HCT116 (cell line): Measurements from ENCODE around the gene UTP15. TPM values are rescaled to one million over a fixed set of nuclear protein-coding genes. Genes with fewer than 3 reads are reported as not detected.

Experiments used
- ATAC-seq: fragments of 200-7000 bp; cut with Tn5 transposase; 2 replicates; pipeline ENCODE4 v1.9.1; 2020; ENCODE audit warnings: mild to moderate bottlenecking, moderate library complexity
- BruUV-seq: library from RNA; stranded (reverse); fragments of 400-500 nt; replicated peaks from 2 replicates; lab custom pipeline; 2021; lab: Mats Ljungman, UMichigan
- CTCF ChIA-PET: fragments of 300-600 bp; sonication (Branson Sonifier 250); formaldehyde crosslinking; loops from one replicate; lab custom pipeline; 2021; ENCODE audit warnings: antibody characterized with exemption; lab: Charles Lee
- POLR2A ChIA-PET: fragments of 300-600, 350-600 bp; sonication (Branson Sonifier 250); formaldehyde crosslinking; loops from one replicate; lab custom pipeline; 2021; ENCODE audit warnings: antibody characterized with exemption; lab: Charles Lee
- RAD21 ChIA-PET, 2 experiments: fragments of 300-600 bp; sonication (Branson Sonifier 250); formaldehyde crosslinking; loops; one replicate each; lab custom pipeline; 2023; ENCODE audit warnings: low total read pairs in 2 of 2; ENCODE audit not compliant: uncharacterized antibody in 2 of 2, unreplicated experiment in 2 of 2, low non-redundant PET in 1 of 2; lab: Charles Lee
- DNase-seq: peaks from one replicate; pipeline ENCODE4 v3.0.0-alpha.2; 2010; ENCODE audit warnings: low read depth, low spot score
- H2AFZ ChIP-seq: fragments of 200-600 bp; shearing (Covaris generic), sonication (generic); 2 replicates; pipeline ENCODE4 v1.6.1; 2017; ENCODE audit warnings: low read depth, mixed run types, mixed read lengths, antibody characterized with exemption, low read length; ENCODE audit not compliant: poor library complexity, severe bottlenecking
- H3K27ac ChIP-seq: 2 replicates; pipeline ENCODE4 v1.5.1; 2012; ENCODE audit warnings: low read depth, low read length
- H3K27me3 ChIP-seq: fragments of 200-600 bp; sonication (generic); 2 replicates; pipeline ENCODE4 v1.6.1; 2016; ENCODE audit warnings: mixed run types, low read length, mixed read lengths; ENCODE audit not compliant: insufficient read depth
- H3K36me3 ChIP-seq, 2 experiments: fragments of 200-500 bp in 1 of 2; fragments of 200-600 bp in 1 of 2; sonication (Bioruptor generic) in 1 of 2; sonication (generic) in 1 of 2; 2 replicates each; pipeline versions ENCODE4 v1.5.1 to v1.6.1; 2014 to 2016; ENCODE audit warnings: low read length in 2 of 2, inconsistent platforms in 1 of 2, mixed read lengths in 1 of 2, mixed run types in 1 of 2; ENCODE audit not compliant: insufficient read depth in 2 of 2, control insufficient read depth in 1 of 2
- H3K4me1 ChIP-seq, 2 experiments: fragments of 200-600 bp in 1 of 2; sonication (generic) in 1 of 2; 2 replicates each; pipeline versions ENCODE4 v1.5.1 to v1.6.1; 2012 to 2017; ENCODE audit warnings: low read length in 2 of 2, inconsistent platforms in 1 of 2, mild to moderate bottlenecking in 1 of 2, mixed read lengths in 1 of 2, mixed run types in 1 of 2, moderate library complexity in 1 of 2; ENCODE audit not compliant: insufficient read depth in 2 of 2, control insufficient read depth in 1 of 2
- H3K4me2 ChIP-seq: fragments of 200-600 bp; sonication (generic); 2 replicates; pipeline ENCODE4 v1.6.1; 2017; ENCODE audit warnings: mixed run types, low read length, mixed read lengths
- H3K4me3 ChIP-seq, 2 experiments: fragments of 200-600 bp in 1 of 2; sonication (generic) in 1 of 2; replicated peaks in 1 of 2; 2 replicates each; pipeline ENCODE4 v1.5.1; 2011 to 2016; ENCODE audit warnings: low read length in 2 of 2, control low read depth in 1 of 2, low read depth in 1 of 2, mild to moderate bottlenecking in 1 of 2, mixed read lengths in 1 of 2, mixed run types in 1 of 2
- H3K79me2 ChIP-seq: fragments of 200-600 bp; sonication (generic); 2 replicates; pipeline ENCODE4 v1.6.1; 2017; ENCODE audit warnings: mild to moderate bottlenecking, mixed run types, low read length, moderate library complexity, mixed read lengths; ENCODE audit not compliant: insufficient read depth
- H3K9ac ChIP-seq: fragments of 200-600 bp; sonication (generic); 2 replicates; pipeline ENCODE4 v1.6.1; 2016; ENCODE audit warnings: low read length, mixed read lengths
- H3K9me2 ChIP-seq: fragments of 200-600 bp; sonication (generic), shearing (Covaris generic); 2 replicates; pipeline ENCODE4 v1.6.1; 2017; ENCODE audit warnings: mixed run types, mild to moderate bottlenecking, moderate library complexity; ENCODE audit not compliant: insufficient read depth
- H3K9me3 ChIP-seq, 2 experiments: fragments of 200-500 bp in 1 of 2; fragments of 200-600 bp in 1 of 2; sonication (Bioruptor generic) in 1 of 2; sonication (generic) in 1 of 2; 2 replicates each; pipeline ENCODE4 v1.6.1; 2014 to 2017; ENCODE audit warnings: low read length in 2 of 2, mixed read lengths in 2 of 2, inconsistent platforms in 1 of 2, low read depth in 1 of 2, mild to moderate bottlenecking in 1 of 2, mixed run types in 1 of 2, moderate library complexity in 1 of 2; ENCODE audit not compliant: control insufficient read depth in 1 of 2, insufficient read depth in 1 of 2
- H4K20me1 ChIP-seq: fragments of 200-600 bp; sonication (generic), shearing (Covaris generic); 2 replicates; pipeline ENCODE4 v1.6.1; 2017; ENCODE audit warnings: mixed run types, mild to moderate bottlenecking, moderate library complexity; ENCODE audit not compliant: insufficient read depth
- CTCF ChIP-seq, 3 experiments: fragments of 200-600 bp in 1 of 3; sonication (generic) in 1 of 3; IDR thresholded peaks in 2 of 3; conservative IDR thresholded peaks in 1 of 3; 2 replicates each; pipeline ENCODE4 v1.5.1; 2012 to 2017; ENCODE audit warnings: low read depth in 2 of 3, low read length in 2 of 3, antibody characterized with exemption in 1 of 3, borderline replicate concordance in 1 of 3, control low read depth in 1 of 3, mild to moderate bottlenecking in 1 of 3, mixed read lengths in 1 of 3, mixed run types in 1 of 3, moderate library complexity in 1 of 3; ENCODE audit not compliant: insufficient read depth in 1 of 3
- EGR1 ChIP-seq: IDR thresholded peaks from 2 replicates; pipeline ENCODE4 v1.6.1; 2012; ENCODE audit warnings: low read depth
- EZH2 ChIP-seq: fragments of 200-600 bp; sonication (generic); IDR thresholded peaks from 2 replicates; pipeline ENCODE4 v1.6.1; 2017; ENCODE audit warnings: antibody characterized with exemption, mixed run types
- MAX ChIP-seq: IDR thresholded peaks from 2 replicates; pipeline ENCODE4 v1.6.1; 2012
- RAD21 ChIP-seq: IDR thresholded peaks from 2 replicates; pipeline ENCODE4 v1.6.1; 2012; ENCODE audit warnings: low read depth, mild to moderate bottlenecking
- REST ChIP-seq: IDR thresholded peaks from 2 replicates; pipeline ENCODE4 v1.6.1; 2012; ENCODE audit warnings: low read depth
- SIN3A ChIP-seq: IDR thresholded peaks from 2 replicates; pipeline ENCODE4 v1.6.1; 2012; ENCODE audit warnings: low read depth
- SP1 ChIP-seq: IDR thresholded peaks from 2 replicates; pipeline ENCODE4 v1.6.1; 2012; ENCODE audit warnings: low read depth
- SRF ChIP-seq: IDR thresholded peaks from 2 replicates; pipeline ENCODE4 v1.6.1; 2012; ENCODE audit warnings: low read depth
- TCF7L2 ChIP-seq: IDR thresholded peaks from 2 replicates; pipeline ENCODE4 v1.7.0; 2011; ENCODE audit warnings: borderline replicate concordance, inconsistent platforms; ENCODE audit not compliant: insufficient read depth, insufficient read length; ENCODE audit errors: extremely low read depth
- ZBTB33 ChIP-seq: IDR thresholded peaks from 2 replicates; pipeline ENCODE4 v1.6.1; 2011; ENCODE audit warnings: mild to moderate bottlenecking, low read length, moderate library complexity; ENCODE audit not compliant: insufficient replicate concordance; ENCODE audit errors: extremely low read depth
- intact Hi-C: fragments of 100-400 bp; cut with micrococcal nuclease; formaldehyde crosslinking; loops from 2 replicates; pipeline ENCODE4 v1.10.0; 2022
- total RNA-seq: library from RNA; stranded (reverse); gene quantifications from one replicate; pipeline ENCODE4 v1.2.1, GENCODE V29; 2021; ENCODE audit not compliant: unreplicated experiment

Gene UTP15
- total RNA-seq, 1 experiment from 2014 or later: 39.3 TPM

- TF ChIP-seq CTCF (IDR thresholded peaks at IDR 0.05 in 2 of 3, conservative IDR thresholded peaks at IDR 0.05 in 1 of 3; ENCODE audit: borderline replicate concordance in 1 of 3, insufficient read depth in 1 of 3, low read depth in 2 of 3, low read length in 2 of 3) (no peak), SIN3A (no peak), MAX (no peak)
Measured at GRCh38 chr5:73605223-73606087, 39.9 kb downstream of the UTP15 start (continued).

GRCh38 chr5:73606206-73606753 lies 40.7 kb downstream of the UTP15 start:
- DNase-seq: no peak
- no peak overlapping the region for H3K27ac ChIP-seq
- H4K20me1 ChIP-seq: no peaks in the 10 kb centered on the region
- H2AFZ ChIP-seq: no peak overlapping the region
- ChIA-PET CTCF (no interaction called here), RAD21 (no interaction called here), POLR2A (no interaction called here)
- ATAC-seq: no peak
- H3K27me3 ChIP-seq: no peaks in the 10 kb centered on the region
- no peaks in the 10 kb centered on the region for H3K9me2 ChIP-seq
- H3K4me2 ChIP-seq: no peak overlapping the region
- intact Hi-C loops: no loop called here
- no peaks in the 10 kb centered on the region for H3K4me1 ChIP-seq
- BruUV-seq: no TSS peak
- TF ChIP-seq SP1 (no peak), MAX (no peak), RAD21 (no peak), EGR1 (no peak), REST (no peak), SRF (no peak), TCF7L2 (no peak), EZH2 (no peak), ZBTB33 (no peak)
- TF ChIP-seq, all 23 proteins: peak for 0
- Histone ChIP-seq H3K36me3 (no peaks in the 10 kb centered on the region), H3K9ac (no peak overlapping the region), H3K79me2 (no peaks in the 10 kb centered on the region), H3K9me3 (0 out of 4 replicates have a peak, but pooled peaks cover 0 to 4% of the 10 kb centered on the region in 2 experiments), H3K4me3 (no peak overlapping the region)
